Right lobe of liver (tissue), 4 donors: Measurements from ENCODE around the gene ODF2.
A peak's percentile ranks its signal among the peaks of the same experiment; 100 is the strongest.

ENCODE experiments used
- CTCF ChIP-seq, 4 donors: fragments of 200-600 bp in 3 of 4; fragments of 450-650 bp in 1 of 4; IDR thresholded peaks; one replicate each; pipeline versions ENCODE4 v1.5.1 to v1.8.0; 2016 to 2022; ENCODE audit warnings: antibody characterized with exemption in 4 of 4, mild to moderate bottlenecking in 2 of 4
- POLR2A ChIP-seq: fragments of 450-650 bp; IDR thresholded peaks from one replicate; pipeline ENCODE4 v1.6.1; 2017; ENCODE audit warnings: antibody characterized with exemption, mild to moderate bottlenecking
- donor health status: DM: no; HTN: no; CAD: no.
- donor health status: DM: no; HTN: no; CAD: no.
- donor health status: DM: no; HTN: yes; CAD: no.

- peak; percentile 45 to 64 (median 49) for TF ChIP-seq CTCF (IDR thresholded peaks at IDR 0.05)
- TF ChIP-seq POLR2A, result no peak
These were observed 40.1 kb downstream of the ODF2 start for GRCh38 chr9:128495804-128496417.
